Liver (tissue), 9 donors: ENCODE measurements around the gene NRIP1. TPM values are rescaled to one million over a fixed set of nuclear protein-coding genes. Genes with fewer than 3 reads are reported as not detected.

Source experiments
- DNase-seq: peaks from one replicate; pipeline ENCODE4 v3.0.0-alpha.2; 2017; ENCODE audit warnings: low spot score
- H3K27ac ChIP-seq, 2 donors: one replicate each; pipeline ENCODE4 v1.7.0; 2013; ENCODE audit warnings: inconsistent platforms in 2 of 2, low read length in 2 of 2, control low read depth in 1 of 2, low read depth in 1 of 2, mild to moderate bottlenecking in 1 of 2
- H3K27me3 ChIP-seq, 4 donors: one replicate each; pipeline versions ENCODE4 v1.6.1 to v1.7.0; 2013; ENCODE audit warnings: low read length in 3 of 4, inconsistent platforms in 1 of 4, mild to moderate bottlenecking in 1 of 4, moderate library complexity in 1 of 4; ENCODE audit not compliant: control insufficient read depth in 4 of 4, insufficient read depth in 4 of 4
- H3K36me3 ChIP-seq, 4 donors: one replicate each; pipeline versions ENCODE4 v1.6.1 to v1.7.0; 2013; ENCODE audit warnings: low read length in 3 of 4, mild to moderate bottlenecking in 3 of 4, low read depth in 1 of 4, moderate library complexity in 1 of 4; ENCODE audit not compliant: control insufficient read depth in 4 of 4, insufficient read depth in 3 of 4
- H3K4me1 ChIP-seq, 4 donors: one replicate each; pipeline versions ENCODE4 v1.6.1 to v1.7.0; 2013; ENCODE audit warnings: low read length in 3 of 4, mild to moderate bottlenecking in 3 of 4, moderate library complexity in 1 of 4; ENCODE audit not compliant: control insufficient read depth in 4 of 4, insufficient read depth in 4 of 4
- H3K4me3 ChIP-seq, 3 donors: one replicate each; pipeline versions ENCODE4 v1.6.1 to v1.7.0; 2013; ENCODE audit warnings: low read length in 3 of 3, control low read depth in 1 of 3, low read depth in 1 of 3, mild to moderate bottlenecking in 1 of 3
- H3K9ac ChIP-seq, 2 donors: one replicate each; pipeline ENCODE4 v1.7.0; 2013; ENCODE audit warnings: low read length in 2 of 2, mild to moderate bottlenecking in 2 of 2, moderate library complexity in 2 of 2, control low read depth in 1 of 2, low read depth in 1 of 2
- H3K9me3 ChIP-seq, 4 donors: one replicate each; pipeline versions ENCODE4 v1.6.1 to v1.7.0; 2013; ENCODE audit warnings: low read length in 3 of 4; ENCODE audit not compliant: control insufficient read depth in 4 of 4
- CTCF ChIP-seq: fragments of 150-350 bp; IDR thresholded peaks from 2 replicates; pipeline ENCODE4 v1.5.1; 2017; ENCODE audit warnings: improper control_type of control experiment, low read depth, low read length; ENCODE audit not compliant: missing input control
- EGR1 ChIP-seq, 2 donors: IDR thresholded peaks; 2 replicates each; pipeline ENCODE4 v1.6.1; 2016 to 2018; ENCODE audit warnings: antibody characterized with exemption in 2 of 2, low read depth in 2 of 2
- FOXA2 ChIP-seq: IDR thresholded peaks from 2 replicates; pipeline ENCODE4 v1.6.1; 2016; ENCODE audit warnings: antibody characterized with exemption
- GABPA ChIP-seq, 2 donors: IDR thresholded peaks in 1 of 2; conservative IDR thresholded peaks in 1 of 2; 2 replicates each; pipeline ENCODE4 v1.6.1; 2016; ENCODE audit warnings: antibody characterized with exemption in 2 of 2, mild to moderate bottlenecking in 1 of 2, moderate library complexity in 1 of 2
- HNF4A ChIP-seq, 2 donors: conservative IDR thresholded peaks; 2 replicates each; pipeline ENCODE4 v1.6.1; 2016; ENCODE audit warnings: antibody characterized with exemption in 2 of 2, mild to moderate bottlenecking in 2 of 2
- JUND ChIP-seq, 2 donors: IDR thresholded peaks; 2 replicates each; pipeline ENCODE4 v1.6.1; 2016; ENCODE audit warnings: antibody characterized with exemption in 2 of 2
- MAX ChIP-seq: IDR thresholded peaks from 2 replicates; pipeline ENCODE4 v1.6.1; 2016; ENCODE audit warnings: antibody characterized with exemption
- NR2F2 ChIP-seq: IDR thresholded peaks from 2 replicates; pipeline ENCODE4 v1.6.1; 2016; ENCODE audit warnings: antibody characterized with exemption
- RXRA ChIP-seq, 2 donors: IDR thresholded peaks; 2 replicates each; pipeline ENCODE4 v1.6.1; 2017 to 2018; ENCODE audit warnings: antibody characterized with exemption in 2 of 2, mild to moderate bottlenecking in 1 of 2
- SP1 ChIP-seq: IDR thresholded peaks from 2 replicates; pipeline ENCODE4 v1.6.1; 2018; ENCODE audit warnings: antibody characterized with exemption, mild to moderate bottlenecking
- TAF1 ChIP-seq: conservative IDR thresholded peaks from 2 replicates; pipeline ENCODE4 v1.6.1; 2016; ENCODE audit warnings: antibody characterized with exemption, mild to moderate bottlenecking
- YY1 ChIP-seq: IDR thresholded peaks from 2 replicates; pipeline ENCODE4 v1.6.1; 2016; ENCODE audit warnings: antibody characterized with exemption, mild to moderate bottlenecking
- WGBS: extraction: QIAGEN DNeasy Blood & Tissue Kit; methylation state at CpG from one replicate; pipeline ENCODE4 v1.1.7; 2013; 5-methylcytosine and 5-hydroxymethylcytosine counted together
- polyA plus RNA-seq, 2 donors: library from polyadenylated mRNA; stranded (reverse) in 1 of 2; unstranded in 1 of 2; fragments of 200-250 nt in 1 of 2; fragments of >200 nt in 1 of 2; fragmentation: Nextera tagmentation in 1 of 2; extraction: Ambion mirVana in 1 of 2; gene quantifications; one replicate each; pipeline versions ENCODE4 v1.2.1 to v1.2.3, GENCODE V29; 2013 to 2015
- total RNA-seq, 2 donors: library from RNA; depleted of rRNA; stranded (reverse); fragments of >200 nt; gene quantifications; one replicate each; pipeline ENCODE4 v1.2.3, GENCODE V29; 2014
- TF ChIP-seq, protein P1 (sequence below): IDR thresholded peaks from 2 replicates; pipeline ENCODE4 v1.6.1; 2016; ENCODE audit warnings: antibody characterized with exemption
- donor health status: healthy.
- donor health status: healthy.
- donor health status: healthy.
- donor health status: healthy.
- donor health status: healthy.

The NRIP1 gene
- total and polyA plus RNA-seq, 4 donors: 3.8 to 28.4 (median 12.6) TPM

- WGBS: 39% methylated on average over 2 of the region's 2 CpGs
- Histone ChIP-seq H3K27ac (no peak overlapping the region), H3K9me3 (no peaks in the 10 kb centered on the region), H3K36me3 (peaks cover 0 to 4% (median 1%) of the 10 kb centered on the region in 4 donors), H3K9ac (no peak overlapping the region), H3K4me1 (peaks cover 11 to 36% (median 24%) of the 10 kb centered on the region in 4 donors), H3K4me3 (no peak overlapping the region), H3K27me3 (no peaks in the 10 kb centered on the region)
- TF ChIP-seq EGR1 (IDR thresholded peaks at IDR 0.05; ENCODE audit: low read depth in 2 of 2) (no peak), HNF4A (conservative IDR thresholded peaks at IDR 0.05) (no peak), YY1 (no peak), RXRA (IDR thresholded peaks at IDR 0.05) (peak in 1 of 2 donors; percentile 42), JUND (IDR thresholded peaks at IDR 0.05) (no peak)
- TF ChIP-seq, protein P1, sequence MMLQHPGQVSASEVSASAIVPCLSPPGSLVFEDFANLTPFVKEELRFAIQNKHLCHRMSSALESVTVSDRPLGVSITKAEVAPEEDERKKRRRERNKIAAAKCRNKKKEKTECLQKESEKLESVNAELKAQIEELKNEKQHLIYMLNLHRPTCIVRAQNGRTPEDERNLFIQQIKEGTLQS: no peak
- no peak for DNase-seq
Measured at GRCh38 chr21:15001113-15001512, 63.7 kb downstream of the NRIP1 start.

- H3K9me3 ChIP-seq: no peaks in the 10 kb centered on the region
- 91% methylated on average over 1 of the region's 1 CpG for WGBS
- H3K27ac ChIP-seq: no peak overlapping the region
- no peak for TF ChIP-seq SP1
- TF ChIP-seq EGR1 (IDR thresholded peaks at IDR 0.05; ENCODE audit: low read depth in 2 of 2): no peak
- TF ChIP-seq YY1: no peak
- TF ChIP-seq TAF1: no peak
- TF ChIP-seq CTCF: no peak
- TF ChIP-seq, protein P1: no peak
- TF ChIP-seq MAX: no peak
- no peak for TF ChIP-seq HNF4A (conservative IDR thresholded peaks at IDR 0.05)
- no peak for TF ChIP-seq JUND (IDR thresholded peaks at IDR 0.05)
- TF ChIP-seq NR2F2: no peak
- no peak for TF ChIP-seq FOXA2
- no peak for TF ChIP-seq GABPA (IDR thresholded peaks at IDR 0.05 in 1 of 2, conservative IDR thresholded peaks at IDR 0.05 in 1 of 2)
- TF ChIP-seq RXRA (IDR thresholded peaks at IDR 0.05): no peak
- H3K9ac ChIP-seq: no peak overlapping the region
- peaks cover 0 to 2% (median 0%) of the 10 kb centered on the region in 4 donors for H3K36me3 ChIP-seq
- H3K4me1 ChIP-seq: peaks cover 8 to 40% (median 22%) of the 10 kb centered on the region in 4 donors
- no peak for DNase-seq
- H3K27me3 ChIP-seq: no peaks in the 10 kb centered on the region
- H3K4me3 ChIP-seq: no peak overlapping the region
Measured at GRCh38 chr21:15000081-15000480, 64.7 kb downstream of the NRIP1 start.

DNA sequence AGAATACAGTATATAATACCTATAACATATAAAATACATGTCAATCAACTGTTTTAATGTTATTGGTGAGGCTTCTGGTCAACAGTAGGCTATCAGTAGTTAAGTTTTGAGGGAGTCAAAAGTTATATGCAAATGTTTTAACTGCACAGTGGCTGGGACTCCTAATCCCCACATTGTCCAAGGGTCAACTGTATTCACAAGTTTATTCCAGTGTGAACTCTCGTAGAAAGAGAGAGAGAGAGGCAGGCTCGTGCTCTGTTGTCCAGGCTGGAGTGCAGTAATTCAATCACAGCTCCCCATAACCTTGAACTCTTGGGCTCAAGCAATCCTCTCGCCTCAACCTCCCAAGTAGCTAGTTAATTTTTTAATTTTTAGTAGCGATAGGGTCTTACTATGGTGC, 66.0 kb downstream of the NRIP1 start:
- Histone ChIP-seq H3K36me3 (peaks cover 0 to 2% (median 0%) of the 10 kb centered on the region in 4 donors), H3K27me3 (no peaks in the 10 kb centered on the region), H3K4me1 (peaks cover 7 to 40% (median 22%) of the 10 kb centered on the region in 4 donors), H3K4me3 (no peak overlapping the region), H3K27ac (no peak overlapping the region), H3K9ac (no peak overlapping the region), H3K9me3 (no peaks in the 10 kb centered on the region)
- TF ChIP-seq GABPA (IDR thresholded peaks at IDR 0.05 in 1 of 2, conservative IDR thresholded peaks at IDR 0.05 in 1 of 2) (no peak), HNF4A (conservative IDR thresholded peaks at IDR 0.05) (peak in 1 of 2 donors; percentile 6)
- WGBS: 73% methylated on average over 4 of the region's 4 CpGs
- DNase-seq: no peak
